UCSD-AML1 (cell line): ENCODE measurements around the gene LRMDA.
A peak's percentile ranks its signal among the peaks of the same experiment; 100 is the strongest.
"Not testable (repeated sequence)": the region's sequence is repeated elsewhere in the genome, so short reads cannot be mapped to it uniquely, and the experiment has no call there.

Experiments used
- DNase-seq: peaks from one replicate; lab custom pipeline; 2025; ENCODE audit not compliant: unreplicated experiment; lab: John Stamatoyannopoulos, UW

LRMDA gene

DNA sequence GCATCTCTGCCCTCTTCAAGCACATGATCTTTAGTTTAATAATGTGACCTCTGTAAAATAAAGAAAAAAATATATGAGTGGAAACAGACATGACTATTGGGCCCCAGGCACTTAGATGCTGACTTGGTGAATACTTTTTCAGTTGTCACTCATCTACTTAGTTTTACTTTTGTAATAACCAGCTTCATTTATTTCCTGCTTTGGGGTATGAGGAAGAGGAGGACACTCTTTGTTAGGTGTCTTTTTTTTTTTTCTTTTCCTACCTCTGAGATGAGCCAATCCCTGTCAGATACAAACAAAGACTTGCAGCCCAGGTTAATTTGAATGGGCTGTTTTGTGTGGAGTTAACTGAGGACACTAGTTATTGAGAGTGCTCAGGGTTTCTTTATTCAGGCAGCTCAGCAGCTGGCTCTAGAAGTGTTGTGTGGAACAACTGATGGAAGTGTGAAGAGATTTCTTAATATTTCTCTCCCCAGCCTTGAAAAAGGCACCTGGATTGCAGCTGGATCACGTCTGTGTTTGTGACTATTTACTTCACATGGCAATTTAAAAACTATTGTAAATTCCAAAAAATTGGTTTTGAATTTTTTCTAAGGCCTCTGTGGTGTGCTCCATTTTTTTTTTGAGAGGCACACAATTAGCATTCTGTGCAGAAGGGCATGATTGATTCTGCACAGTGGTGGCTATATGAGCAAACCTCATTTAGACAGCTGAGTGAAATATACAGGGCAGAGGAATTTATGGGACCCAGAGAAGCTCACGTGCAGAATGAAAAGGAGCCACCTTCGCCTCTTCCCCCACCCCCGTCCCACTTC lies 333.8 kb downstream of the LRMDA start:
- no peak for DNase-seq

DNA sequence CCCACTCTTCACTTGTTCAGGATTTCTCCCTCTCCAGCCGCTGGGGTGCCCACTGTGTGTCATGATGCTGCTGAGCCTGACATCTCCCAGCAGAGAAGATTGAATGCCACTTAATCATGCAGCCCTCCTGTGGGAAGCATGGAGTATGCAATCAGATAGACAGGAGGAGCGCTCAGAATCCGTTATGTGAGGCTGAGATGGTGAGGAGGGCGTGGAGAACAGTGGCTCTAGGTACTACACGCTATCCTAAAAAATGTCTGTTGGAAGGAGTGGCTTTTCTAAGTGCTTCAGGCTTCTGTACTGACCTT lies 334.3 kb downstream of the LRMDA start:
- DNase-seq = no peak

DNA sequence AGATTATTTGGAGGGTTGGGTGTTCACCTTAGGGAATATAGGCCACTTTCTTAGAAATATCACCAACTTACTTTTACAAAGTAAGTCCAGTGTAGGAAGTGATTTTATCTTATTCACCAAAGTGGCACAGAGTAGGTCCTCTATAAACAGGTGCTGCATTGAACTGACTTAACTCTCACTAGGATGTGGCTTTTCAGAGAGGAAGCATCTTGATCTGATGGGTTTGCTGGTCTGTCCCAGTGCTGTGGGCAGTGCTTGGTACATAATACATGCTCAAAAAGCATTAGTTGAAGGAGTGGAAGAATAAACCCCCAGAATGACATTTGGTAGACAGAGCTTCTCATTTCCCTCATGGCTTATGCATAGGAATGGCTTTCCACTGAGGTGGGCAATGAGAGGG lies 334.7 kb downstream of the LRMDA start:
- peak; percentile 29 for DNase-seq

DNA sequence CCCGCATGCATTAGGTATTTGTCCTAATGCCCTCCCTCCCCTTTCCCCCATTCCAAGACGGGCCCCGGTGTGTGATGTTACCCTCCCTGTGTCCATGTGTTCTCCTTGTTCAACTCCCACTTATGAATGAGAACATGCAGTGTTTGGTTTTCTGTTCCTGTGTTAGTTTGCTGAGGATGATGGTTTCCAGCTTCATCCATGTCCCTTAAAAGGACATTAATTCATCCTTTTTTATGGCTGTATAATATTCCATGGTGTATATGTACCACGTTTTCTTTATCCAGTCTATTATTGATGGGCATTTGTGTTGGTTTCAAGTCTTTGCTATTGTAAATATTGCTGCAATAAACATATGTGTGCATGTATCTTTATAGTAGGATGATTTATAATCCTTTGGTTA lies 335.3 kb downstream of the LRMDA start:
- not testable (repeated sequence) for DNase-seq

DNA sequence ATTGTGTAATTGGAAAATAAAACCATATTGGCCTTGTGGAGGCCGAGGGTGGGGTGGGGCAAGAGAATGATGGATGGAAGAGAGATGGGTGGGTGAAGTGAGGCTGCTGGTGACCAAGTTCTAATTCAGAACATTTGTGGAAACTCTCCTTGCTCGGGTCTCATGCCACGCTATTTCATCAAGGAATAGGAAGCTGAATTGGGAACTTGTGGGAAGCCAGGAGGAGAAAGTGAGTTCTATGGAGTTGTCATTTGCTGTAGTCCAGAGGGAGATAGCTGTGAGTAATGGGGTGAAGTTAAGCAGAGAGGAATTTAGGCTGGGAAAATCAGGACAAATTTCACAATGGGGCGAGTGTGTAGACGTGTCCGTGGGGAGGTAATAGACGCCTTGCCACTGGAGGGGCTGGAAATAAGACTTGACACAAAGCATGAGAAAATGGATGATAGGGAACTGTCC lies 339.2 kb downstream of the LRMDA start:
- no peak for DNase-seq

DNA sequence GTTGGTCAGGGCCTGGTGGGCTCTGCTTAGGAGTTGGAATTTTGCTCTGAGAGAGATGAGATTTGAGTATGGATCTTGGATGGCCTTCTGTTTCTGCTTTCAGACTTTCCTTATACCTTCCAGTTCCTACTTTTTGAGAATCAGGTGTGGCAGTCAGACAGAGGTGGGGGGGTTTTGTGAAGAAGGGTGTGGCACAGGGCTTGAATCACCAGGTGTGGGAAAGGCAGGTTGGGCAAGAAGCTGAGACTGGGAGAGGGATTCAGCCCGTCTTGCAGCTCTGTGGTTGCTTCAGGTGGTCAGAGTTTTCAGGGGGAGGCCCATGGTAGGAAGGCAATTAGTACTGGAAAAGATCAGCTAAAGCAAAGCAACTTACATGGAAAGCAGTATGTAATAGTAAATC lies 340.2 kb downstream of the LRMDA start:
- DNase-seq = no peak

DNA sequence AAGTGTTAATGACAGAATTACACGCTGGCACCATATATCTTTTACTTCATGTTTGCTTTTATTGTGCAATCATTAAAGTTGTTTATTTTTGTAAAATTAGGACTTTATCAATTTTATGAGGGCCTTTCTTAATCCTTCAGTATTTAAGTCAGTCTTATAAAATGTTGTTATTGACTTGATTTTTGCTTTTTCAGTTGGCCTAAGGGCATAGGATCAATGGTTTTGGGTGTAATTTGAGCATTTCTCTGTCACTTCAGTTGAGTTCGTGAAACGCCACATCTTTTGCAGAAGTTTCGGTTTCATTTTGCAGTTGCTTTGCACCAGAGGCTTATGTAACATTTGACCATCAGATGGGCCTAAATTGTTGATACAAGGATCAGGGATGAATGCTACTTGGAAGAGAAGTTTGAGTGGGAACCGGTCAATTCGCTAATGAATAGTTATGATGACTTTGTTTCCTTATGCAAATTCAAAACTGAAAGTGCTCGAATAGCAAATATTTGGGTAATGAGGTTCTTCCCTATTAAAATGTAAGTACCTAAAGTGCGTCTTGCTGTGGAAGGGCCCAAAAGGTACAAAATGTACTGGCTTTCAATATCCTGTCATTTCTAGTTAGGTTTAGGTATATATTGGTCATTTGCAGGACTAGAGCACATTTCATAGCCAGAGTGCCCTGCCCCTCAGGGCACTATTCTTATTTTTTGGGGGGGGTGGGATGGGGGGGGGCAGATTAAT lies 340.9 kb downstream of the LRMDA start:
- DNase-seq = no peak

DNA sequence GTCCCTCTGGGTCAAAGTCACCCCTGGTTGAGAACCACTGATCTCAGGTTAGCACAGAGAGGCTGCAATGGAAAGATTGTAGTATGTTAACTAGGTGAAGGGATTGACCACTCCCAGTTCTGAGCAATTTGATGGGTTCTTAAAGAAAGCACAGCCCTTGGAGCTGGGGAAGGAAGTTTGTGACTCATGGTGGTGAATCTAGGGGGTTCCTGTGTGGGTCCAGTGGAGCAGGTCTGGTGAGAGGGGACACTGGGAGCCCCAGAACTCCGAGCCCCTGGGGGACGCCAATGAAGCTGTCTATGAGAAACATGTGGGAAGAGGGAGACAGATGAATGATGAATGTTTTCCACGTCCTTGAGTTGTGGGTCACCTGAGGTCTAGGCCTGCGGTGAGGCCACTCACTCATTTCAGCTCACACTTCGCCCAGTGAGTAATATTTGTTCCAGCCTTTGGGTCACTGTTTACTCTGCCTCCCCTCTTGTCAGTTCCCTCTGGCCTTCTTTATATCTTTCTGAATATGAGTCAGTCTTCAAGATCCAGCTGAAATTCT lies 341.9 kb downstream of the LRMDA start:
- peak; percentile 88 for DNase-seq

DNA sequence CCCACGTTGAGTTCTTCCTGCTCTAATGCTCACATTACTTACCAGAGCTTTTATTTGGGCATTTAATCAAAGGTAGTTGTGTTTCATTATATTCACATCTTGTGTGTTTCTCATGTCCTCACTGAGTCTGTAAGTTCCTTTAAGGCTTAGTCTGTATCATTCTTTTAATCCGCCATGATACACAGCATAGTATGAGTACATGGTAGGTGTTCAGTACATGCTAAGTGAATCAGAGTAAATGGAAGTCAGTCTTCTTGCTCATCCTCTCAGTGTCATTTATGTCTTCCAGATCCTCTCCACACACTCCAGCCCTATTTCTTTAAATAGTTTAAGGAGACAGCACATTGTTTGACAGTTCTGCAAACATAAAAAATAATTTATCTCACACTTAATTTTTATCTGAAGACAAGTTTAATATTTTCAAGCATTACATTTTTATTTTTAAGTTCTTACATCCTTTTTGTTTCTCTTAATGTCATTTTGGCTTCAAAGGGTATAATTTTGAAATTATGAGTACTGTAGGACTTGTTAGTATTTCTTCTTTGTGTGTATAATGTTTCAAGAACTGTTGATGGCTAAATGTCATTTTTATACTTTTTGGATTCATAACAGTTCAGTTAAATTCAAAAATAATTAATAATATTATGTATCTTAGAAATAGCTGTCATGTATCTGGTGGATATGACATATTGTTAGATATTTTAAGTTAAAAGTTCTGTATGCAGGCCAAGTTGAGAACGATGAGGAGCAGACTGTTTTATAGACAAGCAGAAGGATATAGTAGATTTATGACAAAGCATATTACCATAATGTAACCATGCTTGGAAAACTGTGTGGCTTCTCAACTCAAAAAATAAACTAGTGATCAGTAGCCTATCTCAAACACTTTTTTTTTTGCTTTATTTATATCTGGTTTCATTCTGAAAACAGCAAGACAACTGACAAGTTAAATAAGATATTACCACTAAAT lies 342.7 kb downstream of the LRMDA start:
- no peak for DNase-seq

DNA sequence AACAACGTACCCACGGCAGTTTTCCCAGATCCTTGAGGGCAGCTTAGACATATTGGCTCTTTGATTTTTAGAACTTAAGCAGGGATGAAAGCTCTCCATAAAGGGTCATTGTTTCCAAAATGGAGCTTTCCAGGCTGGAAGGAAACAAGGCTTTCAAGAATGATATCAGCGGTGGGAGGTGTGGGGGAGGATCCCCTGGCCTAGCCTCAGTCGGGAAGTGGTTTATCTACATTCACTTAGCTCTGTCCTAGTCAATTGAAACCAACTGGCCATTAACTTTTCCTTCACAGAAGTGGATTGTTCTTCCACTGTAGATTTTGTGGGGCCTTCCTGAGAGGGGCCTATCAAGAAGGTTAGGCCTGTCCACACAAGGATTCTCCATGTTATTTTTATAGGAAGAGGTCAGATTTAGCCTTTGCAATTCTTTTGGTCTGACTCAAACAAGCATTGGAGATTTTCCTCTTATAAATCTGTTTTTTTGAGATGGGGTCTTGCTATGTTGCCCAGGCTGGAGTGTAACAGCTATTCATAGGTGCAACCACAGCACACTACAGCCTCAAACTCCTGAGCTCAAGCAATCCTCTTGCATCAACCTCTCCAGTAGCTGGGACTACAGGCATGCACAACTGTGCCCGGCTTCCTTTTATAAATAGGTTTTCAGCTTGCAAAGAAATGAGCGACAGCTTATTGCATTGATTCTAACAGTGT lies 343.5 kb downstream of the LRMDA start:
- peak; percentile 72 for DNase-seq

DNA sequence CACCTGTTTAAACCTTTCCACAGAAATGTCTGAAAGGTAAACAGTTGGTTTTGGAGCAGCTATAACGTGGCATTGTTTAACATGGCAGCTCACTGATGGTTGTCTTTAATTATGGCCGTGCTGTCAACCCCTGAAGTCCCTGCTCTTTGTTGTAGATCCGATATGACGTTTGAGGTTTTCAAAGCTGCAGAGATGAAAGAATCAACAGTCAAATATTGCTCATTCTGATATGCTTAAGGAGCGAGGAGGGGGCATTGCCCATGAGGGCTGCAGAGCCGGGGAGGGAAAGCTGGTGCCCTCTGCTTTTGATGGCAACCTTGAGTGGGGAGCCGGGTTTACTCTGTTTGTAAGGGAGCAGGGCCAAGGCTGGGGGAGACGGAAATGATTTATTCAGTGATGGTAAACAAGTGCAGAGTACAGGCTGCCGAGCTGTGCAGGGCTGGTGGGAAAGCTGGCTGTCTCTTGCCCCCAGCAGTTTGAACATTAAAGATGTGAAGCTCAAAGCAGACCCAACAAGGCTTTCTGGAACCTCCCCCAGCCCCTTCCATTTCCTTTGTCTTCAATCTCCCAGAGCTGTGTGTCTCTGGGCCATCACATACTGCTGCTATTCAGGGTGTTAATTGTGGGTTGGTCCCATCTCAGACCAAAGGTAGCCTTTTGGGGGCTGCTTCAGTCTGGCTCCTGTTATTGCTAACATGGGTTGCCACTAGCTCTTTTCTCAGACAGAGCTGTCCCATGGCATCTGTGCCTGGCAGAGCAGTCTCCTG lies 345.5 kb downstream of the LRMDA start:
- DNase-seq = no peak

DNA sequence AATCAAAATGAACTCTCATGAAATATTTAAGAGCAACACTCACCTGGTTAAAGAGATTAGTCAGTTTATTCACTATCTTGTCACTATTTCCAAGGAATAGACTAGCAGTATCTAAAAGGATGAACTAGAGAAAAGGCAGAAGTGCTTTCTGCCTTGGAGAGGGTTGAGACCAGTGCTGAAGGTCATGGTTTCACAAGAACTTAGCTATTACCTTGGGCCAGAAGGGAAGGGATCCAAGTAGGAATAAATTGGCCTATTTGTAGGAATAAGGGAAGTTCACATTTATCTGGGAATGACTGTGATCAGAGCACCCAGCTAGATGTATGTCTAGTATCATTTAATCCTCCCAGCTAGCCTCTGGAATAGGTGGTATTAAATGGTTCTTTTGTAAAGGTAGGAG lies 347.2 kb downstream of the LRMDA start:
- DNase-seq = no peak

DNA sequence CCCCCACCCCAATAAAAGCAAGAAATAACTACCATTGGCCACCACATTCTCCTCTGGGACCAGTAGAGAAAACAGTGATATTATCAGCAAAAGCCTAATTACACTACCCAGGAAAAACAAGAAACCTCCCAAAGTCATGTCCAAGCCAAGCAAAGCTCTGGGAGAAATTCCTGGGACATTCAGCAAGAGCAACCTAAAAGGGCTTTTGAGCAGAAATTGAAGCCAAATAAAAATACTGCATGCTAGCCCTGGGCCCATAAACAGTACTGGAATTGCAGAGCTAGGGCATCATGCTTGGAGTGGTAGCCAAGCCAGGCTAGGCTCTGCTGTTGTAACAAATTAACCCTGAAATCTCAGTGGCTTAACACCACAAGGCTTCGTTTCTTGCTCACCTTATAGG lies 347.9 kb downstream of the LRMDA start:
- DNase-seq = no peak

DNA sequence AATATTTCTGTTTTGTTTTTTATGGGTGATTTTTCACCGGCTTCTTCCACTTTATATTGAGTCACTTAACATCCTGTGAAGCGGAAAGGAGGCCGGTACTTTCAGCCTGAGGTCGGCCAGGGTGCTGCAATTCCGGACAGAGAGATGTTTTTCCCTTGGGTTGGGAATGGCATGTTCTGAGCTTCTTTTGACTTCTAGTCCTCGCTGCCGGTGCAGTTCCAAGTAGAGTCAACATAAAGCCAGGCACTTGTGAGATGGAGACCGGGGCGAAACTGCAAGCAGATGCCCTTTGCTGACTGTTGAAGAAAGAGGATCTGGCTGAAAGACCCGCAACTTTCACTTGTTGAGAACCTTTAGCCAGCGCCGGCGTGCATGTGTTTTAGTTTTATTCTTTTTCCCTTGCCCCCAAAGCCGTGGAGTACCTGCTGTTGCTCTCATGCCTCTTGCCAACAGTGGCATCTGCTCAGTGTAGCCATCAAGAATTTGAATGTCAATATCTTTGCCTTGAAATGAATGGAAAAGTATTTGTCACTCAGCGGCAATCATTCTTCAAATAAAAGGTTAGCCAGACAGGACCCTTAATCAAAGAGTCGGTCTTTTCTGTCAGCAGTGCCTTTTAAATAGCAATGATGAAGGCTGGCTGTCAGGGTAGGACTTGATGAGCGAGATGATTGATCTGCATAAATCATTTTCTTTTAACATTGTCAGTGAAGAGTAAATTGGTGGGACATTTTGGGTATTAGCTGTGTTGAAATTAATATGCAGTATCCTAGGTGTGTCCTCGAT lies 351.2 kb downstream of the LRMDA start:
- no peak for DNase-seq

DNA sequence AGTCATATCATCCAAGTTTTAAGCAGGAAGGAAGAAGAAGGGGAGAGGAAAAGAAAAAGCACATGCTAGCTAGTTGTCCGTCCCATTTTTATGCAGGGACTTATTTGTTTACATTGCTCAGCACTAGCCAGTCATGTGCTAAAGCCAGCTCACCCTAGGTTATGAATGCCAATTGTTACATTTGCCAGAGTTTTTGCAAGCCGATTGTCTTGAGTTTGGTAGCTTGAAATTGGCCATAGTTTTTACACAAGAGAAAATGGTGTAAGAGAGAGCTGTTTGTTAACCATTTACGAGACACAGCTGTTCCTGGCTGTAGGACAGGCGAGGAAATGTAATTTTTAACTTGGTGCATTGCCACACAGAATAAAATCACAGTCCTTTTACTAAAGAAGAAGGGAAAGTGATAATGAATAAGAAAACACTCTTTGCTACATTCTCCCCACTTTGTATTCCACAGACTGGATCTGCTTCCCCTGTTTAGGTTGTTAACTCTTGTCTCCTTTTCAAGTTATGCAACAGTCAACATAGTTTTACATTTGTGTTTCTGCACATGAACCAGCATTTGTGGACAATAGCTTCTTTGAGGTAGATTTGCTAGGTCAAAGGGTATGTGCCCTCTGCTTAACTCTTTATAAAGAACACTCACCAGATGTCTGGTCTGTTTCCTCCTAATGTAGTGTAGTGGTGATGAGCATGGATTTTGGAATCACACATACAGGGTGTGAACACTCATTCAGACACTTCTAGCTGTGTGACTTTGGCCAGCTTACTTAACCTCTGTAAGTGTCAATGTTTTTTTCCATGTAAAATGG lies 357.2 kb downstream of the LRMDA start:
- no peak for DNase-seq

DNA sequence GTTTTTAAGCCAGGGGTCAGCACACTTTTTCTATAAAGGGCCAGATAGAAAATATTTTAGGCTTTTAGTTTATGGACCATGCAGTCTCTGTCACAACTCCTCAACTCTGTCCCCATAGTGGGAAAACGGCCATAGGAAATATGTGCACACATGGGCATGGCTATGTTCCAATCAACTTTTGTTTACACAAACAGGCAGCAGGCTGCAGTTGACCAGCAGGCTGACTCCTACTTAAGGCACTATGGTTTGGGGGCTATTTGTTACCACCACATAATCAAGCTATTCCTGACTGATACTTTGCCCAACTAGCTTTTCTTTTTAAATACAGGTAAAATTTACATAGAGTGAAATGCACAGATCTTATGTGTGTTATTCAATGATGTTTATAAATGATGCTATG lies 362.4 kb downstream of the LRMDA start:
- DNase-seq = no peak

DNA sequence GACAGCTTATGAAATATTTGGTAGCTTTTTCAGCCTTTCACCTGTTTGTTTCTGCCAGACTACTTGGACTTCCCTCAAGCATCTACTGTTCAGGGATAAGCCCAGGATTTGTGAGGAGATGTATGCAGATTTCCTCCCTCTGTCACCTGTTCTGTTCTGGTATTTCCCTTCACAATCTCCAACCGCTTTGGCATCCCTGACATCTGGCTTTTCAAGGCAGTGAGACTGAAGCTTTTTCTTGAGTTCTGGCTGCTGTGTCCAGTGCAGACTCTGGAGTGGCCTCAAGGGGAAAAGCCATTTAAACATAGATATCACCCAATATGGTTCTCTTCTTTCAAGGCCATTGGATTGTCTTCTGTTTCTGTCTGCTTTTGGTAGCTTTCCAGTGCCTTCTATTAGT lies 369.7 kb downstream of the LRMDA start:
- no peak for DNase-seq

DNA sequence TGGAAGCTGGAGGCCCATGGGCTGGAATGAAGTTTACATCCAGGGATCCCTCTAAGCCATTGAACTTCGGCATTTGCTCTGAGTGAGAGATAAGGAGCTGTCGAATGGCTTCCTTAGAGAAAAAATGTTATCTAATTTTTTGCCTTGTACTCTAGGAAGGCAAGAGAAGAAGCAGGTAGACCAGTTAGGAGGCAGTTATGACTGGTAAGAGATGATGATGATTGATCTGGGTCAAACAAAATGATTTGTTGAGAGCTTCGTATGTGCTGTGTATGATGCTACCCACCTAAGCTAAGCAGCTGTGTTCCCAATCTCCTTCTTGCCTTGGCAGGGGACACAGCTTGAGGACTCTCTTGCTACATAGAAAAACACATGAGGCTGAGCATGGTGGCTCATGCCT lies 370.2 kb downstream of the LRMDA start:
- DNase-seq = no peak
